HG03342 (cell line): ENCODE results near the gene ENPP7.

Experiments
- ATAC-seq: cut with Tn5 transposase; IDR thresholded peaks from one replicate; pipeline ENCODE4 v1.9.1; 2021; ENCODE audit warnings: mild to moderate bottlenecking, moderate library complexity; ENCODE audit not compliant: unreplicated experiment

The ENPP7 gene

GRCh38 chr17:79776376-79777119, 45.8 kb downstream of the ENPP7 start:
- ATAC-seq: no peak

GRCh38 chr17:79777120-79777893, 46.6 kb downstream of the ENPP7 start:
- peak; percentile 21 for ATAC-seq

GRCh38 chr17:79777894-79778503, 47.3 kb downstream of the ENPP7 start, which contains the start of gene CBX2:
CBX2 (plus strand) TSS chr17:79778148; CDS start chr17:79778236, 88 bp downstream.
- peak; percentile 59 for ATAC-seq

- no peak for ATAC-seq
These were observed 47.9 kb downstream of the ENPP7 start for GRCh38 chr17:79778504-79779083.

GRCh38 chr17:79779084-79779529, 48.4 kb downstream of the ENPP7 start:
- ATAC-seq: no peak

- no peak for ATAC-seq
These were observed 49.1 kb downstream of the ENPP7 start for GRCh38 chr17:79779661-79780365.

GRCh38 chr17:79781012-79781650, 50.4 kb downstream of the ENPP7 start:
- no peak for ATAC-seq

- ATAC-seq: no peak
These were observed 51.2 kb downstream of the ENPP7 start for GRCh38 chr17:79781736-79782575.

- no peak for ATAC-seq
These were observed 53.1 kb downstream of the ENPP7 start for GRCh38 chr17:79783891-79784290.

GRCh38 chr17:79784353-79785016, 53.7 kb downstream of the ENPP7 start:
- ATAC-seq: no peak

- ATAC-seq: no peak
These were observed 54.5 kb downstream of the ENPP7 start for GRCh38 chr17:79785017-79785899.

- no peak for ATAC-seq
These were observed 55.4 kb downstream of the ENPP7 start for GRCh38 chr17:79785900-79786810.

GRCh38 chr17:79786930-79787643, 56.3 kb downstream of the ENPP7 start:
- no peak for ATAC-seq

GRCh38 chr17:79788455-79788854, 57.7 kb downstream of the ENPP7 start:
- no peak for ATAC-seq

GRCh38 chr17:79788989-79789942, 58.5 kb downstream of the ENPP7 start:
- no peak for ATAC-seq
